ENCODE measurements around the gene NUDT8.

- TF ChIP-seq, protein P1, sequence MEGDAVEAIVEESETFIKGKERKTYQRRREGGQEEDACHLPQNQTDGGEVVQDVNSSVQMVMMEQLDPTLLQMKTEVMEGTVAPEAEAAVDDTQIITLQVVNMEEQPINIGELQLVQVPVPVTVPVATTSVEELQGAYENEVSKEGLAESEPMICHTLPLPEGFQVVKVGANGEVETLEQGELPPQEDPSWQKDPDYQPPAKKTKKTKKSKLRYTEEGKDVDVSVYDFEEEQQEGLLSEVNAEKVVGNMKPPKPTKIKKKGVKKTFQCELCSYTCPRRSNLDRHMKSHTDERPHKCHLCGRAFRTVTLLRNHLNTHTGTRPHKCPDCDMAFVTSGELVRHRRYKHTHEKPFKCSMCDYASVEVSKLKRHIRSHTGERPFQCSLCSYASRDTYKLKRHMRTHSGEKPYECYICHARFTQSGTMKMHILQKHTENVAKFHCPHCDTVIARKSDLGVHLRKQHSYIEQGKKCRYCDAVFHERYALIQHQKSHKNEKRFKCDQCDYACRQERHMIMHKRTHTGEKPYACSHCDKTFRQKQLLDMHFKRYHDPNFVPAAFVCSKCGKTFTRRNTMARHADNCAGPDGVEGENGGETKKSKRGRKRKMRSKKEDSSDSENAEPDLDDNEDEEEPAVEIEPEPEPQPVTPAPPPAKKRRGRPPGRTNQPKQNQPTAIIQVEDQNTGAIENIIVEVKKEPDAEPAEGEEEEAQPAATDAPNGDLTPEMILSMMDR (conservative IDR thresholded peaks at IDR 0.05), result no peak
- TF ChIP-seq ZFX (IDR thresholded peaks at IDR 0.05), result no peak
Observed at GRCh38 chr11:67668192-67668551, 38.4 kb upstream of the NUDT8 start.

All from C4-2B (cell line).